ENCODE data around the gene NAPEPLD. TPM values are rescaled to one million over a fixed set of nuclear protein-coding genes. Genes with fewer than 3 reads are reported as not detected.
"Not testable (repeated sequence)": the region's sequence is repeated elsewhere in the genome, so short reads cannot be mapped to it uniquely, and the experiment has no call there.

Gene NAPEPLD
- total and polyA plus RNA-seq, 2 donors (not counting 3 experiments of a cell fraction or from before 2014, with no cell fraction given), result 2.6 to 6.7 TPM

DNA sequence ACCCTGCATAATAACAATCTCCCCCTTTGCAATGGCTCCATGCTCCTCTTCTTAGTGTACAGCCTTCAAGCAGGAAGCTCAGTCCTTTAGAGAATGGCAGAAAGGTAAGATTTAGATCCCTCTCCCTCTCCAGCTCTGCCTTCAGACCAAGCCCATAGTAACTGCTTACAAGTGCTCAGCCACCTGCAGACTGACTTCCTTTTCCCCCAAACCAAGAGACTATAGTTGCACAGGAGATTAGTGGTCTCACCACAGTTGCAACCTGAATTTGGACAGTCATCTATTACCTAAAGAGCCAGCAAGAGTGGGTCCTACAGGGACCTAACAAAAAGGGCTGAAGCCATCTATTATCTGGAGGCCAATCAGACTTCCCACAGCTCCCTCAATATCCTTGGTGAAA lies 90.8 kb downstream of the NAPEPLD start:
- DNase-seq (ENCODE audit: low read depth, low spot score), result no peak
- H3K4me3 ChIP-seq (replicated peaks in 1 of 3; ENCODE audit: insufficient read depth in 1 of 3, low read depth in 1 of 3, low read length in 3 of 3), result no peak overlapping the region
- H3K4me2 ChIP-seq (ENCODE audit: insufficient read depth, low read length), result no peak overlapping the region
- no peaks in the 10 kb centered on the region for H3K36me3 ChIP-seq (ENCODE audit: control insufficient read depth in 2 of 2, extremely low read depth in 1 of 2, insufficient read depth in 2 of 2, low read length in 2 of 2)
- no peaks in the 10 kb centered on the region for H3K9me1 ChIP-seq (replicated peaks; ENCODE audit: control insufficient read depth, extremely low read depth, insufficient read depth, low read length)
- H3K79me2 ChIP-seq (ENCODE audit: control insufficient read depth, insufficient read depth, low read length), result no peaks in the 10 kb centered on the region
- H4K20me1 ChIP-seq (replicated peaks; ENCODE audit: control insufficient read depth, extremely low read depth, insufficient read depth, low read length), result no peaks in the 10 kb centered on the region
- dilution Hi-C loops (cut with MboI; ENCODE audit: extremely low pct_ligation_motif_present, low sequenced_read_pairs), result no loop called here
- no peaks in the 10 kb centered on the region for H3K27me3 ChIP-seq (ENCODE audit: control insufficient read depth in 2 of 2, insufficient read depth in 2 of 2, low read length in 2 of 2)
- peaks cover 8% of the 10 kb centered on the region for H3K4me1 ChIP-seq (ENCODE audit: control insufficient read depth, extremely low read depth, insufficient read depth, low read length)
- no peaks in the 10 kb centered on the region for H3K9me3 ChIP-seq (replicated peaks; ENCODE audit: control insufficient read depth, insufficient read depth, low read length)
- no peak overlapping the region for H3K27ac ChIP-seq (ENCODE audit: insufficient read depth, low read depth, low read length)
- intact Hi-C loops (cut with micrococcal nuclease), result no loop called here
- H2AFZ ChIP-seq (ENCODE audit: low read depth, low read length), result no peak overlapping the region
- CTCF ChIA-PET, result interaction anchor here (2.8 kb wide), 1 partner anchor 300 kb away, joined by 10 read pairs; no protein-coding TSS in a partner anchor
- TF ChIP-seq, protein P1, sequence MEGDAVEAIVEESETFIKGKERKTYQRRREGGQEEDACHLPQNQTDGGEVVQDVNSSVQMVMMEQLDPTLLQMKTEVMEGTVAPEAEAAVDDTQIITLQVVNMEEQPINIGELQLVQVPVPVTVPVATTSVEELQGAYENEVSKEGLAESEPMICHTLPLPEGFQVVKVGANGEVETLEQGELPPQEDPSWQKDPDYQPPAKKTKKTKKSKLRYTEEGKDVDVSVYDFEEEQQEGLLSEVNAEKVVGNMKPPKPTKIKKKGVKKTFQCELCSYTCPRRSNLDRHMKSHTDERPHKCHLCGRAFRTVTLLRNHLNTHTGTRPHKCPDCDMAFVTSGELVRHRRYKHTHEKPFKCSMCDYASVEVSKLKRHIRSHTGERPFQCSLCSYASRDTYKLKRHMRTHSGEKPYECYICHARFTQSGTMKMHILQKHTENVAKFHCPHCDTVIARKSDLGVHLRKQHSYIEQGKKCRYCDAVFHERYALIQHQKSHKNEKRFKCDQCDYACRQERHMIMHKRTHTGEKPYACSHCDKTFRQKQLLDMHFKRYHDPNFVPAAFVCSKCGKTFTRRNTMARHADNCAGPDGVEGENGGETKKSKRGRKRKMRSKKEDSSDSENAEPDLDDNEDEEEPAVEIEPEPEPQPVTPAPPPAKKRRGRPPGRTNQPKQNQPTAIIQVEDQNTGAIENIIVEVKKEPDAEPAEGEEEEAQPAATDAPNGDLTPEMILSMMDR (IDR thresholded peaks at IDR 0.05; ENCODE audit: extremely low read depth in 1 of 2, insufficient read depth in 1 of 2, low read depth in 1 of 2, low read length in 2 of 2), result no peak
- H3K9ac ChIP-seq (replicated peaks; ENCODE audit: extremely low read depth, insufficient read depth, low read length), result no peak overlapping the region
- FAIRE-seq, result no peak
- no TSS peak for BruUV-seq (replicated peaks)
- POLR2A ChIA-PET, result no interaction called here

DNA sequence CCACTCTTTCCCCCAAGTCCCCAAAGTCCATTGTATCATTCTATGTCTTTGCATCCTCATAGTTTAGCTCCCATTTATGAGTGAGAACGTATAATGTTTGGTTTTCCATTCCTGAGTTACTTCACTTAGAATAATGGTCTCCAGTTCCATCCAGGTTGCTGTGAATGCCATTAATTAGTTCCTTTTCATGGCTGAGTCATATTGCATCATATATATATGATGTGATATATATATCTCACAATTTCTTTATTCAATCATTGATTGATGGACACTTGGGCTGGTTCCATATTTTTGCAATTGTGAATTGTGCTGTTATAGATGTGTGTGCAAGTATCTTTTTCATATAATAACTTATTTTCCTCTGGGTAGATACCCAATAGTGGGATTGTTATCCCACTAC lies 92.9 kb downstream of the NAPEPLD start:
- H3K9ac ChIP-seq (replicated peaks; ENCODE audit: extremely low read depth, insufficient read depth, low read length); H3K4me1 ChIP-seq (ENCODE audit: control insufficient read depth, extremely low read depth, insufficient read depth, low read length); H3K4me3 ChIP-seq (replicated peaks in 1 of 3; ENCODE audit: insufficient read depth in 1 of 3, low read depth in 1 of 3, low read length in 3 of 3); dilution Hi-C loops (cut with MboI; ENCODE audit: extremely low pct_ligation_motif_present, low sequenced_read_pairs); H3K79me2 ChIP-seq (ENCODE audit: control insufficient read depth, insufficient read depth, low read length); H4K20me1 ChIP-seq (replicated peaks; ENCODE audit: control insufficient read depth, extremely low read depth, insufficient read depth, low read length); H3K9me1 ChIP-seq (replicated peaks; ENCODE audit: control insufficient read depth, extremely low read depth, insufficient read depth, low read length); H3K9me3 ChIP-seq (replicated peaks; ENCODE audit: control insufficient read depth, insufficient read depth, low read length); FAIRE-seq; H2AFZ ChIP-seq (ENCODE audit: low read depth, low read length); H3K27me3 ChIP-seq (ENCODE audit: control insufficient read depth in 2 of 2, insufficient read depth in 2 of 2, low read length in 2 of 2); CTCF ChIA-PET; H3K4me2 ChIP-seq (ENCODE audit: insufficient read depth, low read length); intact Hi-C loops (cut with micrococcal nuclease); H3K36me3 ChIP-seq (ENCODE audit: control insufficient read depth in 2 of 2, extremely low read depth in 1 of 2, insufficient read depth in 2 of 2, low read length in 2 of 2); BruUV-seq (replicated peaks); POLR2A ChIA-PET; H3K27ac ChIP-seq (ENCODE audit: insufficient read depth, low read depth, low read length); DNase-seq (ENCODE audit: low read depth, low spot score): not testable (repeated sequence)

All from endothelial cell of umbilical vein (primary cell).